Liver (tissue), 9 donors: ENCODE data around the gene ZNF592. TPM values are rescaled to one million over a fixed set of nuclear protein-coding genes. Genes with fewer than 3 reads are reported as not detected.
"Not testable (repeated sequence)": the region's sequence is repeated elsewhere in the genome, so short reads cannot be mapped to it uniquely, and the experiment has no call there.

Source experiments
- DNase-seq: peaks from one replicate; pipeline ENCODE4 v3.0.0-alpha.2; 2017; ENCODE audit warnings: low spot score
- H3K27ac ChIP-seq, 2 donors: one replicate each; pipeline ENCODE4 v1.7.0; 2013; ENCODE audit warnings: inconsistent platforms in 2 of 2, low read length in 2 of 2, control low read depth in 1 of 2, low read depth in 1 of 2, mild to moderate bottlenecking in 1 of 2
- H3K27me3 ChIP-seq, 4 donors: one replicate each; pipeline versions ENCODE4 v1.6.1 to v1.7.0; 2013; ENCODE audit warnings: low read length in 3 of 4, inconsistent platforms in 1 of 4, mild to moderate bottlenecking in 1 of 4, moderate library complexity in 1 of 4; ENCODE audit not compliant: control insufficient read depth in 4 of 4, insufficient read depth in 4 of 4
- H3K36me3 ChIP-seq, 4 donors: one replicate each; pipeline versions ENCODE4 v1.6.1 to v1.7.0; 2013; ENCODE audit warnings: low read length in 3 of 4, mild to moderate bottlenecking in 3 of 4, low read depth in 1 of 4, moderate library complexity in 1 of 4; ENCODE audit not compliant: control insufficient read depth in 4 of 4, insufficient read depth in 3 of 4
- H3K4me1 ChIP-seq, 4 donors: one replicate each; pipeline versions ENCODE4 v1.6.1 to v1.7.0; 2013; ENCODE audit warnings: low read length in 3 of 4, mild to moderate bottlenecking in 3 of 4, moderate library complexity in 1 of 4; ENCODE audit not compliant: control insufficient read depth in 4 of 4, insufficient read depth in 4 of 4
- H3K4me3 ChIP-seq, 3 donors: one replicate each; pipeline versions ENCODE4 v1.6.1 to v1.7.0; 2013; ENCODE audit warnings: low read length in 3 of 3, control low read depth in 1 of 3, low read depth in 1 of 3, mild to moderate bottlenecking in 1 of 3
- H3K9ac ChIP-seq, 2 donors: one replicate each; pipeline ENCODE4 v1.7.0; 2013; ENCODE audit warnings: low read length in 2 of 2, mild to moderate bottlenecking in 2 of 2, moderate library complexity in 2 of 2, control low read depth in 1 of 2, low read depth in 1 of 2
- H3K9me3 ChIP-seq, 4 donors: one replicate each; pipeline versions ENCODE4 v1.6.1 to v1.7.0; 2013; ENCODE audit warnings: low read length in 3 of 4; ENCODE audit not compliant: control insufficient read depth in 4 of 4
- EGR1 ChIP-seq, 2 donors: IDR thresholded peaks; 2 replicates each; pipeline ENCODE4 v1.6.1; 2016 to 2018; ENCODE audit warnings: antibody characterized with exemption in 2 of 2, low read depth in 2 of 2
- FOXA2 ChIP-seq: IDR thresholded peaks from 2 replicates; pipeline ENCODE4 v1.6.1; 2016; ENCODE audit warnings: antibody characterized with exemption
- HNF4A ChIP-seq, 2 donors: conservative IDR thresholded peaks; 2 replicates each; pipeline ENCODE4 v1.6.1; 2016; ENCODE audit warnings: antibody characterized with exemption in 2 of 2, mild to moderate bottlenecking in 2 of 2
- HNF4G ChIP-seq: IDR thresholded peaks from 2 replicates; pipeline ENCODE4 v1.6.1; 2016; ENCODE audit warnings: antibody characterized with exemption
- NR2F2 ChIP-seq: IDR thresholded peaks from 2 replicates; pipeline ENCODE4 v1.6.1; 2016; ENCODE audit warnings: antibody characterized with exemption
- RAD21 ChIP-seq, 2 donors: IDR thresholded peaks; 2 replicates each; pipeline ENCODE4 v1.6.1; 2016; ENCODE audit warnings: antibody characterized with exemption in 2 of 2, mild to moderate bottlenecking in 2 of 2
- RXRA ChIP-seq, 2 donors: IDR thresholded peaks; 2 replicates each; pipeline ENCODE4 v1.6.1; 2017 to 2018; ENCODE audit warnings: antibody characterized with exemption in 2 of 2, mild to moderate bottlenecking in 1 of 2
- SP1 ChIP-seq: IDR thresholded peaks from 2 replicates; pipeline ENCODE4 v1.6.1; 2018; ENCODE audit warnings: antibody characterized with exemption, mild to moderate bottlenecking
- YY1 ChIP-seq: IDR thresholded peaks from 2 replicates; pipeline ENCODE4 v1.6.1; 2016; ENCODE audit warnings: antibody characterized with exemption, mild to moderate bottlenecking
- WGBS: extraction: QIAGEN DNeasy Blood & Tissue Kit; methylation state at CpG from one replicate; pipeline ENCODE4 v1.1.7; 2013; 5-methylcytosine and 5-hydroxymethylcytosine counted together
- polyA plus RNA-seq, 2 donors: library from polyadenylated mRNA; stranded (reverse) in 1 of 2; unstranded in 1 of 2; fragments of 200-250 nt in 1 of 2; fragments of >200 nt in 1 of 2; fragmentation: Nextera tagmentation in 1 of 2; extraction: Ambion mirVana in 1 of 2; gene quantifications; one replicate each; pipeline versions ENCODE4 v1.2.1 to v1.2.3, GENCODE V29; 2013 to 2015
- total RNA-seq, 2 donors: library from RNA; depleted of rRNA; stranded (reverse); fragments of >200 nt; gene quantifications; one replicate each; pipeline ENCODE4 v1.2.3, GENCODE V29; 2014
- TF ChIP-seq, protein P1 (sequence below): IDR thresholded peaks from 2 replicates; pipeline ENCODE4 v1.6.1; 2016; ENCODE audit warnings: antibody characterized with exemption
- TF ChIP-seq, protein P2 (sequence below): IDR thresholded peaks from 2 replicates; pipeline ENCODE4 v1.6.1; 2016; ENCODE audit warnings: antibody characterized with exemption
- TF ChIP-seq, protein P3 (sequence below): IDR thresholded peaks from 2 replicates; pipeline ENCODE4 v1.6.1; 2016; ENCODE audit warnings: antibody characterized with exemption, mild to moderate bottlenecking
- TF ChIP-seq, protein P4 (sequence below): fragments of 150-350 bp; IDR thresholded peaks from 2 replicates; pipeline ENCODE4 v1.5.1; 2017; ENCODE audit warnings: improper control_type of control experiment, low read depth, low read length; ENCODE audit not compliant: missing input control
- TF ChIP-seq, protein P5 (sequence below): IDR thresholded peaks from 2 replicates; pipeline ENCODE4 v1.6.1; 2016; ENCODE audit warnings: antibody characterized with exemption
- donor health status: healthy.
- donor health status: healthy.
- donor health status: healthy.
- donor health status: healthy.
- donor health status: healthy.

Gene ZNF592
- total and polyA plus RNA-seq, 4 donors, result 4.4 to 10.6 (median 7.5) TPM

DNA sequence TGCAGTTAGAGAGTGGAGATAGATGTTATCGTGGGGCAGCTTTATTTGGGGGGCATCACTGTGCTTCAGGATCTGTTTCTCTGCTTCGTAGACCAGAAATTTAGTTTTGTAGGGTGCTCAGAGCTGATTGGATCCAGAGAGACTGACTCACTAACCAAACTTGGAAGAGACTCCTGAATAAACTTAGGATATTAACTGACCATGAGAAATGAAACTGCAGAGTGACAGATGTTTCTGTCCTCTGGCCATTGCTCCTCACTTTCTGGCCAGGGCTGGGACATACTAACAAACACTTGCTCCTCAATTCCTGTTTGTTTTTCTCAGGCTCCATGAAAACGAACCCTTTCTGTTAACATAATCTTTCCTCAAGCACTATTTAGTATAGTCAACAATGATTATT is 4.3 kb downstream of the ZNF592 start:
- H3K9ac ChIP-seq, result peak overlapping the region in 1 of 2 donors; percentile 29
- H3K27ac ChIP-seq, result peak overlapping the region; percentile 63 to 93
- 30% methylated on average over 3 of the region's 3 CpGs for WGBS
- TF ChIP-seq, protein P1, sequence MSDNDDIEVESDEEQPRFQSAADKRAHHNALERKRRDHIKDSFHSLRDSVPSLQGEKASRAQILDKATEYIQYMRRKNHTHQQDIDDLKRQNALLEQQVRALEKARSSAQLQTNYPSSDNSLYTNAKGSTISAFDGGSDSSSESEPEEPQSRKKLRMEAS, result no peak
- TF ChIP-seq RXRA (IDR thresholded peaks at IDR 0.05) (peak; percentile 18 to 56), RAD21 (IDR thresholded peaks at IDR 0.05) (peak in 1 of 2 donors; percentile 26), HNF4A (conservative IDR thresholded peaks at IDR 0.05) (peak in 1 of 2 donors; percentile 44), HNF4G (no peak), NR2F2 (no peak), FOXA2 (no peak), SP1 (peak; percentile 14), EGR1 (IDR thresholded peaks at IDR 0.05; ENCODE audit: low read depth in 2 of 2) (no peak)
- TF ChIP-seq, protein P2, sequence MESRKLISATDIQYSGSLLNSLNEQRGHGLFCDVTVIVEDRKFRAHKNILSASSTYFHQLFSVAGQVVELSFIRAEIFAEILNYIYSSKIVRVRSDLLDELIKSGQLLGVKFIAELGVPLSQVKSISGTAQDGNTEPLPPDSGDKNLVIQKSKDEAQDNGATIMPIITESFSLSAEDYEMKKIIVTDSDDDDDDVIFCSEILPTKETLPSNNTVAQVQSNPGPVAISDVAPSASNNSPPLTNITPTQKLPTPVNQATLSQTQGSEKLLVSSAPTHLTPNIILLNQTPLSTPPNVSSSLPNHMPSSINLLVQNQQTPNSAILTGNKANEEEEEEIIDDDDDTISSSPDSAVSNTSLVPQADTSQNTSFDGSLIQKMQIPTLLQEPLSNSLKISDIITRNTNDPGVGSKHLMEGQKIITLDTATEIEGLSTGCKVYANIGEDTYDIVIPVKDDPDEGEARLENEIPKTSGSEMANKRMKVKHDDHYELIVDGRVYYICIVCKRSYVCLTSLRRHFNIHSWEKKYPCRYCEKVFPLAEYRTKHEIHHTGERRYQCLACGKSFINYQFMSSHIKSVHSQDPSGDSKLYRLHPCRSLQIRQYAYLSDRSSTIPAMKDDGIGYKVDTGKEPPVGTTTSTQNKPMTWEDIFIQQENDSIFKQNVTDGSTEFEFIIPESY, result no peak
- TF ChIP-seq, protein P3, sequence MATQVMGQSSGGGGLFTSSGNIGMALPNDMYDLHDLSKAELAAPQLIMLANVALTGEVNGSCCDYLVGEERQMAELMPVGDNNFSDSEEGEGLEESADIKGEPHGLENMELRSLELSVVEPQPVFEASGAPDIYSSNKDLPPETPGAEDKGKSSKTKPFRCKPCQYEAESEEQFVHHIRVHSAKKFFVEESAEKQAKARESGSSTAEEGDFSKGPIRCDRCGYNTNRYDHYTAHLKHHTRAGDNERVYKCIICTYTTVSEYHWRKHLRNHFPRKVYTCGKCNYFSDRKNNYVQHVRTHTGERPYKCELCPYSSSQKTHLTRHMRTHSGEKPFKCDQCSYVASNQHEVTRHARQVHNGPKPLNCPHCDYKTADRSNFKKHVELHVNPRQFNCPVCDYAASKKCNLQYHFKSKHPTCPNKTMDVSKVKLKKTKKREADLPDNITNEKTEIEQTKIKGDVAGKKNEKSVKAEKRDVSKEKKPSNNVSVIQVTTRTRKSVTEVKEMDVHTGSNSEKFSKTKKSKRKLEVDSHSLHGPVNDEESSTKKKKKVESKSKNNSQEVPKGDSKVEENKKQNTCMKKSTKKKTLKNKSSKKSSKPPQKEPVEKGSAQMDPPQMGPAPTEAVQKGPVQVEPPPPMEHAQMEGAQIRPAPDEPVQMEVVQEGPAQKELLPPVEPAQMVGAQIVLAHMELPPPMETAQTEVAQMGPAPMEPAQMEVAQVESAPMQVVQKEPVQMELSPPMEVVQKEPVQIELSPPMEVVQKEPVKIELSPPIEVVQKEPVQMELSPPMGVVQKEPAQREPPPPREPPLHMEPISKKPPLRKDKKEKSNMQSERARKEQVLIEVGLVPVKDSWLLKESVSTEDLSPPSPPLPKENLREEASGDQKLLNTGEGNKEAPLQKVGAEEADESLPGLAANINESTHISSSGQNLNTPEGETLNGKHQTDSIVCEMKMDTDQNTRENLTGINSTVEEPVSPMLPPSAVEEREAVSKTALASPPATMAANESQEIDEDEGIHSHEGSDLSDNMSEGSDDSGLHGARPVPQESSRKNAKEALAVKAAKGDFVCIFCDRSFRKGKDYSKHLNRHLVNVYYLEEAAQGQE, result peak; percentile 58
- no peak for DNase-seq
- H3K4me1 ChIP-seq, result peaks cover 25 to 73% (median 54%) of the 10 kb centered on the region in 4 donors
- no peaks in the 10 kb centered on the region for H3K36me3 ChIP-seq
- no peaks in the 10 kb centered on the region for H3K9me3 ChIP-seq
- H3K27me3 ChIP-seq, result no peaks in the 10 kb centered on the region
- H3K4me3 ChIP-seq, result peak overlapping the region in 1 of 3 donors; percentile 6

DNA sequence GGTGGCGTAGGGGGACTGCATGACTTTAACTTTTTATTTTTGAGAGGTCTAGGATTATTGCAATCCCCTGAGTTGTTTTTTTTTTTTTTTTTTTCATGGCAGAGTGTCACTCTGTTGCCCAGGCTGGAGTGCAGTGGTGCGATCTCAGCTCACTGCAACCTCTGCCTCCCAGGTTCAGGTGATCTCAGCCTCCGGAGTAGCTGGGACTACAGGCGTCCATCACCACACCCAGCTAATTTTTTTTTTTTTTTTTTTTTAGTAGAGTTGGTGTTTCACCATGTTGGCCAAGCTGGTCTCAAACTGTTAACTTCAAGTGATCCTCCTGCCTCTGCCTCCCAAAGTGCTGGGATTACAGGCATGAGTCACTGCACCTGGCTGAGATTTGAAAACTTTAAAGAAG is 6.5 kb downstream of the ZNF592 start:
- DNase-seq, H3K9me3 ChIP-seq, H3K27me3 ChIP-seq, H3K4me3 ChIP-seq, H3K9ac ChIP-seq, H3K36me3 ChIP-seq: not testable (repeated sequence)
- Histone ChIP-seq H3K4me1 (peaks cover 33 to 81% (median 63%) of the 10 kb centered on the region in 4 donors), H3K27ac (peak overlapping the region; percentile 63 to 93)
- 76% methylated on average over 4 of the region's 4 CpGs for WGBS

DNA sequence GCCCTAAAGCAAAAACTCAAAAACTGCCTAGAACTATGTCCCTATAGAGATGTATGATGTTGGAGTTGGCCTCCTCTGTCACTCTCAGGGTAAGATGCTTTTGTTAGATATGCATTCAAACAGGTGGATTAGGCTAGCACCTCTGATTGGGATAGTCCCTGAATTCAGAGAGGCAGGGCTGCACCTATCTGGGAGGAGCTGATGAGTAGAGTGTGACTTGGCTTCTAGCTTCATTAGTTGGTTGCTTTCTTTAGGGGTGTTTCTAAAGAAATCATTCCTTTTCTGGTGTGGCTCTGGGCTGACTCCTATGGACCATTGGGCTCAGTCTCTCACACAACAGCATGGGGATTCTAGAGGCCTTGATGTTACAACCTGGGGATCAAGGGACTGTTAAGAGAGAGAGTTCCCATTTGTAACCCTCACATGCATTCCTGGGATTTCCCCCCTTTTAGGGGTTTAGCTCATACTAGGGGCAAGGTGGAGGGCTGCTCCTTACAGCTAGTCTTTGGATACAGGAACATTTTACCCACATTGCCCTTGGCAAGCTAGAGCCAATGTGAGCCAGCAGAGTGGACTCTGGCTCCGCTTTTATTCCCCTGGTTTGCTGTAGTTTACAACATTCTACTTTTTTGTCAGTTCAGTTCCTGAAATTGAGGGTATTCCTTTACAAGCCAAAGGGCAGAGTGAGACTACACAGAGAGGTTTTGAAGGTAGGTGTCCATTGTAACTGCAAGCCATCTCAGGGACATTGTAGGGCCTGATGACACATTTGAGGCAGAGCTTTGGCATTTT is 7.5 kb downstream of the ZNF592 start:
- no peak for DNase-seq
- Histone ChIP-seq H3K27me3 (no peaks in the 10 kb centered on the region), H3K9ac (peak overlapping the region in 1 of 2 donors; percentile 14), H3K4me3 (no peak overlapping the region), H3K36me3 (no peaks in the 10 kb centered on the region), H3K27ac (peak overlapping the region; percentile 79 to 84), H3K9me3 (no peaks in the 10 kb centered on the region), H3K4me1 (peaks cover 31 to 80% (median 65%) of the 10 kb centered on the region in 4 donors)
- WGBS, result 33% methylated on average over 1 of the region's 1 CpG
- TF ChIP-seq, protein P4, sequence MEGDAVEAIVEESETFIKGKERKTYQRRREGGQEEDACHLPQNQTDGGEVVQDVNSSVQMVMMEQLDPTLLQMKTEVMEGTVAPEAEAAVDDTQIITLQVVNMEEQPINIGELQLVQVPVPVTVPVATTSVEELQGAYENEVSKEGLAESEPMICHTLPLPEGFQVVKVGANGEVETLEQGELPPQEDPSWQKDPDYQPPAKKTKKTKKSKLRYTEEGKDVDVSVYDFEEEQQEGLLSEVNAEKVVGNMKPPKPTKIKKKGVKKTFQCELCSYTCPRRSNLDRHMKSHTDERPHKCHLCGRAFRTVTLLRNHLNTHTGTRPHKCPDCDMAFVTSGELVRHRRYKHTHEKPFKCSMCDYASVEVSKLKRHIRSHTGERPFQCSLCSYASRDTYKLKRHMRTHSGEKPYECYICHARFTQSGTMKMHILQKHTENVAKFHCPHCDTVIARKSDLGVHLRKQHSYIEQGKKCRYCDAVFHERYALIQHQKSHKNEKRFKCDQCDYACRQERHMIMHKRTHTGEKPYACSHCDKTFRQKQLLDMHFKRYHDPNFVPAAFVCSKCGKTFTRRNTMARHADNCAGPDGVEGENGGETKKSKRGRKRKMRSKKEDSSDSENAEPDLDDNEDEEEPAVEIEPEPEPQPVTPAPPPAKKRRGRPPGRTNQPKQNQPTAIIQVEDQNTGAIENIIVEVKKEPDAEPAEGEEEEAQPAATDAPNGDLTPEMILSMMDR, result no peak
- TF ChIP-seq, protein P3, result peak; percentile 76
- TF ChIP-seq, protein P5, sequence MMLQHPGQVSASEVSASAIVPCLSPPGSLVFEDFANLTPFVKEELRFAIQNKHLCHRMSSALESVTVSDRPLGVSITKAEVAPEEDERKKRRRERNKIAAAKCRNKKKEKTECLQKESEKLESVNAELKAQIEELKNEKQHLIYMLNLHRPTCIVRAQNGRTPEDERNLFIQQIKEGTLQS, result peak; percentile 37
- TF ChIP-seq YY1, result peak; percentile 82
